Stimulated activated naive B cell treated with anti-CD40 and anti-IgM and Interleukin-4, amounts not matched to agents 10 μg/mL and 1 μg/mL and 100 μg/mL, for 72 hours (primary cell): Measurements from ENCODE around the gene ALAS1.
"Not testable (repeated sequence)": the region's sequence is repeated elsewhere in the genome, so short reads cannot be mapped to it uniquely, and the experiment has no call there.

Source experiments
- ATAC-seq, 2 donors: fragments of 150-1000 bp; cut with Tn5 transposase; replicated peaks; 2 replicates each; pipeline ENCODE4 v1.10.0; 2021; ENCODE audit warnings: moderate library complexity in 1 of 2
- DNase-seq: peaks from one replicate; pipeline ENCODE4 v3.0.0; 2021
- H3K27ac Mint-ChIP-seq: one replicate; pipeline ENCODE4 v1.8.0; 2022; ENCODE audit warnings: mild to moderate bottlenecking, mixed read lengths
- H3K27me3 Mint-ChIP-seq, 2 donors: one replicate each; pipeline ENCODE4 v1.8.0; 2022; ENCODE audit warnings: mixed read lengths in 2 of 2
- H3K36me3 Mint-ChIP-seq, 2 donors: one replicate each; pipeline ENCODE4 v1.8.0; 2022; ENCODE audit warnings: mixed read lengths in 2 of 2, mild to moderate bottlenecking in 1 of 2
- H3K4me1 Mint-ChIP-seq, 2 donors: one replicate each; pipeline ENCODE4 v1.8.0; 2022; ENCODE audit warnings: mixed read lengths in 2 of 2, mild to moderate bottlenecking in 1 of 2
- H3K4me3 Mint-ChIP-seq, 2 donors: one replicate each; pipeline ENCODE4 v1.8.0; 2022; ENCODE audit warnings: mild to moderate bottlenecking in 2 of 2, mixed read lengths in 2 of 2, moderate library complexity in 1 of 2
- H3K9me3 Mint-ChIP-seq, 2 donors: one replicate each; pipeline ENCODE4 v1.8.0; 2022; ENCODE audit warnings: mixed read lengths in 2 of 2, mild to moderate bottlenecking in 1 of 2

The ALAS1 gene

GRCh38 chr3:52197842-52198625 is at the start of gene ALAS1:
Gene ALAS1 (plus strand): TSS chr3:52198160. CDS start chr3:52199242, 1,082 bp downstream.
- Mint-ChIP-seq H3K4me1 (peaks cover 33 to 45% of the 10 kb centered on the region in 2 donors), H3K4me3 (peak within 1 kb of the TSS; percentile 91 to 100), H3K36me3 (peaks cover 5 to 26% of the 10 kb centered on the region in 2 donors), H3K27me3 (no peaks in the 10 kb centered on the region), H3K9me3 (no peaks in the 10 kb centered on the region), H3K27ac (peak within 1 kb of the TSS; percentile 99)
- ATAC-seq (peak; percentile 87 to 94), DNase-seq (peak; percentile 91)

GRCh38 chr3:52149021-52149420 is 48.9 kb upstream of the ALAS1 start:
- DNase-seq (no peak), ATAC-seq (no peak)
- H3K27me3 Mint-ChIP-seq, result no peaks in the 10 kb centered on the region
- no peaks in the 10 kb centered on the region for H3K9me3 Mint-ChIP-seq
- H3K36me3 Mint-ChIP-seq, result peaks cover 4 to 11% of the 10 kb centered on the region in 2 donors
- no peak overlapping the region for H3K27ac Mint-ChIP-seq
- no peak overlapping the region for H3K4me3 Mint-ChIP-seq
- peaks cover 7 to 16% of the 10 kb centered on the region in 2 donors for H3K4me1 Mint-ChIP-seq

- ATAC-seq (no peak), DNase-seq (no peak)
- Mint-ChIP-seq H3K4me1 (peaks cover 5 to 17% of the 10 kb centered on the region in 2 donors), H3K4me3 (no peak overlapping the region), H3K9me3 (no peaks in the 10 kb centered on the region), H3K36me3 (peaks cover 4 to 11% of the 10 kb centered on the region in 2 donors), H3K27ac (no peak overlapping the region), H3K27me3 (no peaks in the 10 kb centered on the region)
Observed at GRCh38 chr3:52149726-52150125, 48.2 kb upstream of the ALAS1 start.

- no peak for ATAC-seq
- no peak overlapping the region for H3K4me3 Mint-ChIP-seq
Observed at GRCh38 chr3:52150357-52150756, 47.6 kb upstream of the ALAS1 start.

GRCh38 chr3:52150860-52151259 is 47.1 kb upstream of the ALAS1 start:
- Mint-ChIP-seq H3K27ac (no peak overlapping the region), H3K36me3 (peaks cover 4 to 5% of the 10 kb centered on the region in 2 donors), H3K4me3 (no peak overlapping the region), H3K4me1 (peaks cover 7 to 27% of the 10 kb centered on the region in 2 donors), H3K9me3 (no peaks in the 10 kb centered on the region), H3K27me3 (no peaks in the 10 kb centered on the region)
- ATAC-seq, result no peak
- no peak for DNase-seq

More at GRCh38 chr3:52150357-52150756, 47.6 kb upstream of the ALAS1 start:
- Mint-ChIP-seq H3K27ac (no peak overlapping the region), H3K4me1 (peaks cover 7 to 23% of the 10 kb centered on the region in 2 donors), H3K36me3 (peaks cover 4 to 5% of the 10 kb centered on the region in 2 donors), H3K9me3 (no peaks in the 10 kb centered on the region), H3K27me3 (no peaks in the 10 kb centered on the region)
- DNase-seq, result no peak

GRCh38 chr3:52151991-52152390 is 46.0 kb upstream of the ALAS1 start:
- not testable (repeated sequence) for ATAC-seq, H3K27ac Mint-ChIP-seq, H3K27me3 Mint-ChIP-seq, DNase-seq, H3K36me3 Mint-ChIP-seq, H3K4me3 Mint-ChIP-seq, H3K9me3 Mint-ChIP-seq
- H3K4me1 Mint-ChIP-seq, result peaks cover 7 to 28% of the 10 kb centered on the region in 2 donors

GRCh38 chr3:52153389-52154096 is 44.4 kb upstream of the ALAS1 start:
- no peak for DNase-seq
- no peaks in the 10 kb centered on the region for H3K9me3 Mint-ChIP-seq
- no peaks in the 10 kb centered on the region for H3K27me3 Mint-ChIP-seq
- no peak for ATAC-seq
- peaks cover 3 to 5% of the 10 kb centered on the region in 2 donors for H3K36me3 Mint-ChIP-seq
- H3K27ac Mint-ChIP-seq, result peak overlapping the region; percentile 98
- peak overlapping the region; percentile 94 to 95 for H3K4me3 Mint-ChIP-seq
- H3K4me1 Mint-ChIP-seq, result peaks cover 7 to 28% of the 10 kb centered on the region in 2 donors

GRCh38 chr3:52154135-52155094 is 43.5 kb upstream of the ALAS1 start, which contains the start of gene POC1A:
Gene POC1A (minus strand): TSS chr3:52154423. CDS start chr3:52154372, 51 bp downstream.
- Mint-ChIP-seq H3K4me3 (peak within 1 kb of the TSS; percentile 94 to 95), H3K36me3 (peaks cover 0 to under 1% of the 10 kb centered on the region in 2 donors), H3K4me1 (peaks cover 7 to 28% of the 10 kb centered on the region in 2 donors), H3K27me3 (no peaks in the 10 kb centered on the region), H3K27ac (peak within 1 kb of the TSS; percentile 98), H3K9me3 (no peaks in the 10 kb centered on the region)
- DNase-seq (peak; percentile 85), ATAC-seq (peak; percentile 85 to 91)

- H3K9me3 Mint-ChIP-seq, result no peaks in the 10 kb centered on the region
- peak overlapping the region; percentile 37 to 59 for H3K4me3 Mint-ChIP-seq
- H3K4me1 Mint-ChIP-seq, result peaks cover 7 to 28% of the 10 kb centered on the region in 2 donors
- no peaks in the 10 kb centered on the region for H3K36me3 Mint-ChIP-seq
- no peaks in the 10 kb centered on the region for H3K27me3 Mint-ChIP-seq
- ATAC-seq (no peak), DNase-seq (no peak)
- H3K27ac Mint-ChIP-seq, result no peak overlapping the region
Observed at GRCh38 chr3:52155912-52156311, 42.0 kb upstream of the ALAS1 start.

- no peak overlapping the region for H3K27ac Mint-ChIP-seq
- no peaks in the 10 kb centered on the region for H3K27me3 Mint-ChIP-seq
- ATAC-seq (no peak), DNase-seq (no peak)
- H3K9me3 Mint-ChIP-seq, result no peaks in the 10 kb centered on the region
- peaks cover 4 to 13% of the 10 kb centered on the region in 2 donors for H3K4me1 Mint-ChIP-seq
- H3K36me3 Mint-ChIP-seq, result no peaks in the 10 kb centered on the region
- H3K4me3 Mint-ChIP-seq, result no peak overlapping the region
Observed at GRCh38 chr3:52159503-52159902, 38.5 kb upstream of the ALAS1 start.

GRCh38 chr3:52162250-52162872 is 35.6 kb upstream of the ALAS1 start:
- ATAC-seq, result no peak
- Mint-ChIP-seq H3K27me3 (no peaks in the 10 kb centered on the region), H3K9me3 (no peaks in the 10 kb centered on the region), H3K36me3 (no peaks in the 10 kb centered on the region), H3K27ac (no peak overlapping the region), H3K4me1 (no peaks in the 10 kb centered on the region), H3K4me3 (no peak overlapping the region)
- DNase-seq, result no peak

- Mint-ChIP-seq H3K36me3 (no peaks in the 10 kb centered on the region), H3K4me1 (no peaks in the 10 kb centered on the region), H3K9me3 (no peaks in the 10 kb centered on the region), H3K4me3 (no peak overlapping the region), H3K27me3 (no peaks in the 10 kb centered on the region), H3K27ac (no peak overlapping the region)
- ATAC-seq (no peak), DNase-seq (no peak)
Observed at GRCh38 chr3:52167240-52167639, 30.7 kb upstream of the ALAS1 start.

GRCh38 chr3:52170217-52170616 is 27.7 kb upstream of the ALAS1 start:
- not testable (repeated sequence) for ATAC-seq, H3K4me3 Mint-ChIP-seq, DNase-seq, H3K27me3 Mint-ChIP-seq, H3K27ac Mint-ChIP-seq, H3K4me1 Mint-ChIP-seq, H3K36me3 Mint-ChIP-seq, H3K9me3 Mint-ChIP-seq
